Measurements from ENCODE around the gene FAM217A. TPM values are rescaled to one million over a fixed set of nuclear protein-coding genes. Genes with fewer than 3 reads are reported as not detected.

The FAM217A gene
- total and polyA plus RNA-seq, 9 of the 15 experiments (the other 6 are each of a cell fraction or from before 2014, with no cell fraction given): not detected

- peak; percentile 63 for TF ChIP-seq CEBPB (tag; IDR thresholded peaks at IDR 0.05)
- TF ChIP-seq RHOXF2B (CRISPR knock-in tag; conservative IDR thresholded peaks at IDR 0.05): no peak
These were observed 9.7 kb downstream of the FAM217A start (continued) for GRCh38 chr6:4069199-4069598.

- H3K4me1 ChIP-seq (replicated peaks in 1 of 2; ENCODE audit: control insufficient read depth in 2 of 2, insufficient read depth in 2 of 2, low read length in 2 of 2): peaks cover 0 to 2% of the 10 kb centered on the region in 2 experiments; a peak in 1 of 5 replicates
- H3K9ac ChIP-seq (ENCODE audit: insufficient read depth in 1 of 2, low read depth in 2 of 2, low read length in 2 of 2): no peak overlapping the region
- no peaks in the 10 kb centered on the region for H3K9me3 ChIP-seq (replicated peaks; ENCODE audit: control insufficient read depth, insufficient read depth, low read depth, low read length)
- POLR2A ChIA-PET: interaction anchor here (0.8 to 1.3 kb wide), 3 partner anchors 8 to 111 kb away, joined by 3 to 5 read pairs (median 3); no protein-coding TSS in a partner anchor
- WGBS (ENCODE audit: insufficient coverage, low coverage, missing lambda C conversion rate): 68% methylated on average over 1 of the region's 1 CpG
- ATAC-seq (no peak), DNase-seq (ENCODE audit: extremely low read depth in 1 of 4, low spot score in 3 of 4) (no peak), FAIRE-seq (no peak)
- no peak overlapping the region for H3K4me3 ChIP-seq
- H2AFZ ChIP-seq (ENCODE audit: low read depth, low read length): no peak overlapping the region
- H3K9me1 ChIP-seq (ENCODE audit: control insufficient read depth, insufficient read depth, low read length): no peaks in the 10 kb centered on the region
- no peak overlapping the region for H3K27ac ChIP-seq (ENCODE audit: extremely low read depth, low read depth, low read length)
- no peaks in the 10 kb centered on the region for H3K27me3 ChIP-seq (ENCODE audit: control insufficient read depth in 2 of 2, insufficient read depth in 2 of 2, low read length in 2 of 2)
- H3K4me2 ChIP-seq (ENCODE audit: insufficient read depth, low read length): no peak overlapping the region
- no peaks in the 10 kb centered on the region for H4K20me1 ChIP-seq (replicated peaks; ENCODE audit: control insufficient read depth, insufficient read depth, low read length)
- H3K36me3 ChIP-seq (ENCODE audit: control insufficient read depth, insufficient read depth, low read length): peaks cover 30% of the 10 kb centered on the region; the same call in 2 of the 3 replicates
- no TSS peak for BruUV-seq (replicated peaks)
- no peaks in the 10 kb centered on the region for H3K79me2 ChIP-seq (ENCODE audit: control insufficient read depth, insufficient read depth, low read length)
- CTCF ChIA-PET (ENCODE audit: low intra/inter-chr PET ratio): no interaction called here
- intact Hi-C loops (cut with micrococcal nuclease) (no loop called here), in situ Hi-C loops (cut with MboI) (no loop called here)
- TF ChIP-seq SRSF1 (IDR thresholded peaks at IDR 0.05; ENCODE audit: low read depth, low read length): no peak
- TF ChIP-seq ZNF197 (CRISPR knock-in tag; IDR thresholded peaks at IDR 0.05; ENCODE audit: low read depth): no peak
- TF ChIP-seq THAP12 (CRISPR knock-in tag; IDR thresholded peaks at IDR 0.05): no peak
- TF ChIP-seq ZNF347 (CRISPR knock-in tag; IDR thresholded peaks at IDR 0.05; ENCODE audit: low read depth): no peak
- no peak for TF ChIP-seq KLF13 (tag; IDR thresholded peaks at IDR 0.05; ENCODE audit: borderline replicate concordance, low read depth)
- TF ChIP-seq HBP1 (CRISPR knock-in tag; IDR thresholded peaks at IDR 0.05): no peak
- no peak for TF ChIP-seq ERF (CRISPR knock-in tag; IDR thresholded peaks at IDR 0.05)
- no peak for TF ChIP-seq THRA (IDR thresholded peaks at IDR 0.05)
- TF ChIP-seq LCOR (CRISPR knock-in tag; IDR thresholded peaks at IDR 0.05): no peak
- TF ChIP-seq ZBTB5 (IDR thresholded peaks at IDR 0.05): no peak
These were observed 11.3 kb downstream of the FAM217A start for GRCh38 chr6:4067673-4068072.
